HL-60 (cell line): ENCODE data around the gene CTBP2.

Experiments
- DNase-seq, 2 experiments: peaks; one replicate each; pipeline ENCODE4 v3.0.0-alpha.2; 2010 to 2020; ENCODE audit warnings: low read depth in 1 of 2, low spot score in 1 of 2
- H3K27ac ChIP-seq: fragments of 250-450 bp; sonication (Bioruptor Pico); replicated peaks from 2 replicates; pipeline ENCODE4 v1.5.1; 2020; ENCODE audit warnings: mild to moderate bottlenecking, moderate library complexity
- H3K27me3 ChIP-seq: fragments of 250-450 bp; sonication (Bioruptor Pico); 2 replicates; pipeline ENCODE4 v1.5.1; 2021; ENCODE audit warnings: mild to moderate bottlenecking, moderate library complexity; ENCODE audit not compliant: insufficient read depth, poor library complexity, severe bottlenecking
- H3K4me3 ChIP-seq: replicated peaks from 2 replicates; pipeline ENCODE4 v1.5.1; 2011; ENCODE audit warnings: mild to moderate bottlenecking, control low read depth, low read length; ENCODE audit not compliant: insufficient read depth
- CTCF ChIP-seq: IDR thresholded peaks from one replicate; pipeline ENCODE4 v1.5.1; 2011; ENCODE audit warnings: low read length, control low read depth, inconsistent platforms; ENCODE audit not compliant: insufficient read depth
- GABPA ChIP-seq: IDR thresholded peaks from 2 replicates; pipeline ENCODE4 v1.6.1; 2012; ENCODE audit warnings: low read depth
- POLR2AphosphoS5 ChIP-seq: IDR thresholded peaks from 2 replicates; pipeline ENCODE4 v1.6.1; 2012; ENCODE audit warnings: low read depth
- REST ChIP-seq: IDR thresholded peaks from 2 replicates; pipeline ENCODE4 v1.6.1; 2012; ENCODE audit warnings: low read depth; ENCODE audit not compliant: insufficient replicate concordance
- SPI1 ChIP-seq: IDR thresholded peaks from 2 replicates; pipeline ENCODE4 v1.6.1; 2012; ENCODE audit warnings: low read depth, mild to moderate bottlenecking, borderline replicate concordance

Gene CTBP2

GRCh38 chr10:125136087-125136486 lies 24.3 kb downstream of the CTBP2 start:
- no peak for DNase-seq
- Histone ChIP-seq H3K4me3 (no peak overlapping the region), H3K27me3 (no peaks in the 10 kb centered on the region), H3K27ac (no peak overlapping the region)
- TF ChIP-seq REST (no peak), CTCF (no peak), POLR2AphosphoS5 (no peak), SPI1 (no peak), GABPA (no peak)

GRCh38 chr10:125135771-125136035 lies 24.7 kb downstream of the CTBP2 start:
- TF ChIP-seq REST (no peak), SPI1 (no peak), CTCF (no peak), POLR2AphosphoS5 (no peak), GABPA (no peak)
- Histone ChIP-seq H3K27ac (no peak overlapping the region), H3K27me3 (no peaks in the 10 kb centered on the region), H3K4me3 (no peak overlapping the region)
- DNase-seq = no peak

GRCh38 chr10:125134916-125135770 lies 25.2 kb downstream of the CTBP2 start:
- no peak overlapping the region for H3K4me3 ChIP-seq
- H3K27ac ChIP-seq = no peak overlapping the region

GRCh38 chr10:125134483-125134848 lies 25.9 kb downstream of the CTBP2 start:
- DNase-seq = no peak
- TF ChIP-seq SPI1 (no peak), GABPA (no peak), CTCF (no peak), POLR2AphosphoS5 (no peak), REST (no peak)
- H3K27me3 ChIP-seq = no peaks in the 10 kb centered on the region

More at GRCh38 chr10:125134916-125135770, 25.2 kb downstream of the CTBP2 start:
- no peaks in the 10 kb centered on the region for H3K27me3 ChIP-seq
- TF ChIP-seq GABPA = no peak
- no peak for DNase-seq

More at GRCh38 chr10:125134483-125134848, 25.9 kb downstream of the CTBP2 start:
- no peak overlapping the region for H3K4me3 ChIP-seq
- no peak overlapping the region for H3K27ac ChIP-seq
